Measurements from ENCODE around the gene TRIM46. TPM values are rescaled to one million over a fixed set of nuclear protein-coding genes. Genes with fewer than 3 reads are reported as not detected.

The TRIM46 gene
- total and polyA plus RNA-seq, 2 experiments from 2014 or later = 2.9 to 5.4 TPM

GRCh38 chr1:155183775-155184221 is 10.1 kb downstream of the TRIM46 start:
- no peaks in the 10 kb centered on the region for H3K9me3 ChIP-seq (ENCODE audit: low read depth)
- no peak for TF ChIP-seq CTCF (IDR thresholded peaks at IDR 0.05; ENCODE audit: low read depth, low read length)
- no peaks in the 10 kb centered on the region for H3K36me3 ChIP-seq
- H3K4me3 ChIP-seq = no peak overlapping the region
- H3K27me3 ChIP-seq = no peaks in the 10 kb centered on the region
- no peak for DNase-seq (ENCODE audit: low read depth in 1 of 2, low spot score in 1 of 2)
- no peak overlapping the region for H3K27ac ChIP-seq
- H3K4me1 ChIP-seq (ENCODE audit: low read depth) = peaks cover 10% of the 10 kb centered on the region

- Histone ChIP-seq H3K27me3 (no peaks in the 10 kb centered on the region), H3K27ac (no peak overlapping the region), H3K9me3 (ENCODE audit: low read depth) (no peaks in the 10 kb centered on the region), H3K36me3 (no peaks in the 10 kb centered on the region), H3K4me1 (ENCODE audit: low read depth) (peaks cover 10% of the 10 kb centered on the region), H3K4me3 (no peak overlapping the region)
- no peak for DNase-seq (ENCODE audit: low read depth in 1 of 2, low spot score in 1 of 2)
- TF ChIP-seq CTCF (IDR thresholded peaks at IDR 0.05; ENCODE audit: low read depth, low read length) = no peak
These were observed 10.7 kb downstream of the TRIM46 start for GRCh38 chr1:155184351-155184811.

- Histone ChIP-seq H3K4me1 (ENCODE audit: low read depth) (peaks cover 10% of the 10 kb centered on the region), H3K4me3 (no peak overlapping the region), H3K27ac (no peak overlapping the region), H3K36me3 (no peaks in the 10 kb centered on the region), H3K27me3 (no peaks in the 10 kb centered on the region), H3K9me3 (ENCODE audit: low read depth) (no peaks in the 10 kb centered on the region)
- TF ChIP-seq CTCF (IDR thresholded peaks at IDR 0.05; ENCODE audit: low read depth, low read length) = no peak
- no peak for DNase-seq (ENCODE audit: low read depth in 1 of 2, low spot score in 1 of 2)
These were observed 11.5 kb downstream of the TRIM46 start for GRCh38 chr1:155184835-155185782.

GRCh38 chr1:155185783-155186066 is 12.1 kb downstream of the TRIM46 start:
- H3K9me3 ChIP-seq (ENCODE audit: low read depth) = no peaks in the 10 kb centered on the region
- no peaks in the 10 kb centered on the region for H3K27me3 ChIP-seq
- no peak for TF ChIP-seq CTCF (IDR thresholded peaks at IDR 0.05; ENCODE audit: low read depth, low read length)
- H3K4me3 ChIP-seq = no peak overlapping the region
- H3K27ac ChIP-seq = no peak overlapping the region
- H3K4me1 ChIP-seq (ENCODE audit: low read depth) = peaks cover 10% of the 10 kb centered on the region
- no peak for DNase-seq (ENCODE audit: low read depth in 1 of 2, low spot score in 1 of 2)
- no peaks in the 10 kb centered on the region for H3K36me3 ChIP-seq

- Histone ChIP-seq H3K9me3 (ENCODE audit: low read depth) (no peaks in the 10 kb centered on the region), H3K27ac (no peak overlapping the region), H3K4me1 (ENCODE audit: low read depth) (peaks cover 10% of the 10 kb centered on the region), H3K36me3 (no peaks in the 10 kb centered on the region), H3K27me3 (no peaks in the 10 kb centered on the region), H3K4me3 (no peak overlapping the region)
- TF ChIP-seq CTCF (IDR thresholded peaks at IDR 0.05; ENCODE audit: low read depth, low read length) = no peak
- no peak for DNase-seq (ENCODE audit: low read depth in 1 of 2, low spot score in 1 of 2)
These were observed 12.6 kb downstream of the TRIM46 start for GRCh38 chr1:155186067-155186793.

Measured in cardiac muscle cell (in vitro differentiated cells and primary cell).